DMS153 treated with DMSO at 0.1 percent for 48 hours (cell line): ENCODE data around the gene C10orf120.

ENCODE experiments used
- DNase-seq: peaks from one replicate; lab custom pipeline; 2025; ENCODE audit not compliant: unreplicated experiment; lab: John Stamatoyannopoulos, UW

The C10orf120 gene

GRCh38 chr10:122703483-122704448 lies 4.1 kb upstream of the C10orf120 start:
- DNase-seq = peak; percentile 46

GRCh38 chr10:122702275-122702674 lies 2.6 kb upstream of the C10orf120 start:
- no peak for DNase-seq

- DNase-seq = no peak
Observed at GRCh38 chr10:122701652-122702051, 2.0 kb upstream of the C10orf120 start.

GRCh38 chr10:122696687-122697086 lies 3.0 kb downstream of the C10orf120 start:
- no peak for DNase-seq

- no peak for DNase-seq
Observed at GRCh38 chr10:122692744-122693143, 6.9 kb downstream of the C10orf120 start.

- DNase-seq = no peak
Observed at GRCh38 chr10:122689146-122689820, 10.4 kb downstream of the C10orf120 start.

- DNase-seq = no peak
Observed at GRCh38 chr10:122688293-122688989, 11.2 kb downstream of the C10orf120 start.

GRCh38 chr10:122682522-122682921 lies 17.1 kb downstream of the C10orf120 start:
- DNase-seq = no peak

- no peak for DNase-seq
Observed at GRCh38 chr10:122678266-122678665, 21.4 kb downstream of the C10orf120 start.

GRCh38 chr10:122675278-122675677 lies 24.4 kb downstream of the C10orf120 start:
- no peak for DNase-seq

GRCh38 chr10:122674781-122675180 lies 24.9 kb downstream of the C10orf120 start:
- no peak for DNase-seq

GRCh38 chr10:122673731-122674130 lies 25.9 kb downstream of the C10orf120 start:
- no peak for DNase-seq

GRCh38 chr10:122673269-122673668 lies 26.4 kb downstream of the C10orf120 start:
- no peak for DNase-seq

- no peak for DNase-seq
Observed at GRCh38 chr10:122672655-122673054, 27.0 kb downstream of the C10orf120 start.

GRCh38 chr10:122671355-122671754 lies 28.3 kb downstream of the C10orf120 start:
- no peak for DNase-seq

- no peak for DNase-seq
Observed at GRCh38 chr10:122669842-122670241, 29.8 kb downstream of the C10orf120 start.

GRCh38 chr10:122669045-122669444 lies 30.6 kb downstream of the C10orf120 start:
- no peak for DNase-seq

GRCh38 chr10:122665946-122666345 lies 33.7 kb downstream of the C10orf120 start:
- DNase-seq = no peak

GRCh38 chr10:122665329-122665860 lies 34.3 kb downstream of the C10orf120 start:
- no peak for DNase-seq

GRCh38 chr10:122664501-122664900 lies 35.1 kb downstream of the C10orf120 start:
- DNase-seq = no peak

- no peak for DNase-seq
Observed at GRCh38 chr10:122663516-122664130, 36.0 kb downstream of the C10orf120 start.
